ENCODE measurements around the gene PRKAR2A. TPM values are rescaled to one million over a fixed set of nuclear protein-coding genes. Genes with fewer than 3 reads are reported as not detected.
"Not testable (repeated sequence)": the region's sequence is repeated elsewhere in the genome, so short reads cannot be mapped to it uniquely, and the experiment has no call there.

The PRKAR2A gene
- total RNA-seq, 1 experiment from 2014 or later: 29.3 TPM

DNA sequence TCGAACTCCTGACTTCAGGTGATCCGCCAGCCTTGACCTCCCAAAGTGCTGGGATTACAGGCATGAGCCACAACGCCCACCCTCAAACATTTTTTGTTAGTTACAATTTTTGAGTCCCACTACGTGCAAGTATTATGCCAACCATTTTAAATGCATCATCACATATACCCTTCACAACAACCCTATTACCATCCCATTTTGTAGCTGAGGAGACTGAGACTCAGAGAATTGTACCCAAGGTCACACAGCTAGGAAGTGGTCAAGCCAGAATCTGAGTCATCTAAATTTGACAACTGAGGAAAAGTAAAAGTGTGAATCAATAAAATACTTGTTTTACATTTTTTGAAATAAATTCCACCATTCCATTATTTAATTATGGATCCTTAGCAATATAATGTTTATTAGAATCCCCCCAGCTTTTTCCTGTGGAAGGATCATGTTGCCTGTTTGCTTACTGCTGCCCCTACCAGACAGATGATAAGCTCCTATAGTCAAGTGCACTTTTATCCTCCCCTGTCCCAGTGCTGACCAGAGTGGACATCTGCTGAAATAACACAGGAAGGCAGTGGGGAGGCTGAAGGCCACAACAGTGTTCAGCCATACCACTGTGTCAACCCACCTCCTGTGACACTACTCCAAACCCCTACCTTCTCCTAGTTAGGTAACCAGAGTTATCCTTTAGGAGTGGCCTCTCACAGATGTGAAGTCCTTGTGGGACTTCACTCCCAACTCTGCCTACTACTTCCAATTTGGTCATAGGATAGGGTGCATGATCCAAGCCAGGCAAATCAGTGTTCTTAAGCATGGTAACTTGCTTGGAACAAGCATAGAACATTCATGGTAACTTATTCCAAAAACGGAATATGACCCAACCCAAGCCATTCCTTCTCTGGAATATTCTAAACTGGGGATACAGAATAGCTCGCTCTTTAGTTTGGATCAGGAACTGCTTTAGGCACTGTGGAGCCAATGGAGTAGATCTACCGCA lies 28.1 kb downstream of the PRKAR2A start:
- H3K27me3 ChIP-seq (ENCODE audit: control insufficient read depth, insufficient read depth, low read length): no peaks in the 10 kb centered on the region
- DNase-seq: no peak
- H3K4me3 ChIP-seq (ENCODE audit: insufficient read depth, low read depth, low read length): no peak overlapping the region
- H3K36me3 ChIP-seq (replicated peaks; ENCODE audit: control insufficient read depth, insufficient read depth, low read length): no peaks in the 10 kb centered on the region

DNA sequence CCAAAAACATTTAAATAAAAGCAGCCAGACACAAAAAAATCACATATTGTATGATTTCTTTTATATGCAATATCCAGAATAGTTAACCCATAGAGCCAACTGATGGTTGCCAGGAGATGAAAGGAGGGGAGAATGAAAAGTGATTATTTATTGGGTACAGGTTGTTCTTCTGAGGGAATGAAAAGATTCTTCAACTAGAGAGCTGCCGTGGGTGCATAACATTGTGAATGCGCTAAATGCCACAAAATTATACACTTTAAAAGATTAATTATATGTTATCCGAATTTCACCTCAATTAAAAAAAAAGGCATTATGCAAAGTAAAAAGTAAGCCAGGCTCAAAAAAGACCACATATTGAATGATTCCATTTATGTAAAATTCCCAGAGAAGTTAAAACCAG lies 36.1 kb downstream of the PRKAR2A start:
- Histone ChIP-seq H3K27me3 (ENCODE audit: control insufficient read depth, insufficient read depth, low read length) (no peaks in the 10 kb centered on the region), H3K36me3 (replicated peaks; ENCODE audit: control insufficient read depth, insufficient read depth, low read length) (no peaks in the 10 kb centered on the region), H3K4me3 (ENCODE audit: insufficient read depth, low read depth, low read length) (no peak overlapping the region)
- DNase-seq: no peak

DNA sequence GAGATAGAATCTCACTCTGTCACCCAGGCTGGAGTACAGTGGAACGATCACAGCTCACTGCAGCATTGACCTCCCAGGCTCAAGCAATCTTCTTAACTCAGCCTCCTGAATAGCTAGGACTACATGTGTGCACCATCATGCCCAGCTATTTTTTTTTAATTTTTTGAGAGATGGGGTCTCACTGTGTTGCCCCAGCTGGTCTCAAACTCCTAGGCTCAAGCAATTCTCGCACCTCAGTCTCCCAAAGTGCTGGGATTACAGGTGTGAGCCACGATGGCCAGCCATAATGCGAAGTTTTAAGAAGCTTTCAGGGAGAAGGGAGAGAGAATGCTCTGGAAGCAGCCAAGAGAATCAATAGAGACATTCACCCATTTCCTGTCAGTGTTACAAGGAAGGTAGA lies 42.7 kb downstream of the PRKAR2A start:
- H3K36me3 ChIP-seq (replicated peaks; ENCODE audit: control insufficient read depth, insufficient read depth, low read length): no peaks in the 10 kb centered on the region
- no peak for DNase-seq
- no peaks in the 10 kb centered on the region for H3K27me3 ChIP-seq (ENCODE audit: control insufficient read depth, insufficient read depth, low read length)
- no peak overlapping the region for H3K4me3 ChIP-seq (ENCODE audit: insufficient read depth, low read depth, low read length)

DNA sequence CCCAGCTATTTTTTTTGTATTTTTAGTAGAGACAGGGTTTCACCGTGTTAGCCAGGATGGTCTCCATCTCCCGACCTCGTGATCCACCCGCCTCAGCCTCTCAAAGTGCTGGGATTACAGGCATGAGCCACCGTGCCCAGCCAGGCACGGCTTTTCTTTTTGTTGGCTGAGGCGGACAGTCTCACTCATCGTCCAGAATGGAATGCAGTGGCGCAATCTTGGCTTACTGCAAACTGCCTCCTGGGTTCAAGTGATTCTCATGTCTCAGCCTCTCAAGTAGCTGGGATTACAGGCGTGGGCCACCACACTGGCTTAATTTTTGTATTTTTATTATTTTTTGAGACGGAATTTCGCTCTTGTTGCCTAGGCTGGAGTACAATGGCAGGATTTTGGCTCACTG lies 46.8 kb downstream of the PRKAR2A start:
- DNase-seq; H3K4me3 ChIP-seq (ENCODE audit: insufficient read depth, low read depth, low read length); H3K36me3 ChIP-seq (replicated peaks; ENCODE audit: control insufficient read depth, insufficient read depth, low read length); H3K27me3 ChIP-seq (ENCODE audit: control insufficient read depth, insufficient read depth, low read length): not testable (repeated sequence)

DNA sequence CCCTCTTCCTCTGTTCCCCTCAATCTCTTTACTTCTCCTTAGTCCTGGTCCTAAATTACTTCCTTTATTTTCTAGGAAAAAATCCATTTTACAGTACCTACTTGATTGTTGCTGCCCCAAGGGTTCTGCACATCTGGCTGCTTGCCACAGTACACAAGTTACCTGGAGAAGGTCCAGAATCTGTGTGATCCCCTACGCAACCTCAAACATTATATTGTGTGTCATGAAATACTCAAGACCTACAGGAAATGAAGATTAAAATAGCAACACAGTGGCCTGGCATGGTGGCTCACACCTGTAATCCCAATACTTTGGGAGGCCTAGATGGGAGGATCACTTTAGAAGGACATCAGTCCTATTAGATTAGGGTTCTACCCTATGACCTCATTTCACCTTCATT lies 48.7 kb downstream of the PRKAR2A start:
- H3K36me3 ChIP-seq (replicated peaks; ENCODE audit: control insufficient read depth, insufficient read depth, low read length): no peaks in the 10 kb centered on the region
- no peak overlapping the region for H3K4me3 ChIP-seq (ENCODE audit: insufficient read depth, low read depth, low read length)
- no peaks in the 10 kb centered on the region for H3K27me3 ChIP-seq (ENCODE audit: control insufficient read depth, insufficient read depth, low read length)
- no peak for DNase-seq

DNA sequence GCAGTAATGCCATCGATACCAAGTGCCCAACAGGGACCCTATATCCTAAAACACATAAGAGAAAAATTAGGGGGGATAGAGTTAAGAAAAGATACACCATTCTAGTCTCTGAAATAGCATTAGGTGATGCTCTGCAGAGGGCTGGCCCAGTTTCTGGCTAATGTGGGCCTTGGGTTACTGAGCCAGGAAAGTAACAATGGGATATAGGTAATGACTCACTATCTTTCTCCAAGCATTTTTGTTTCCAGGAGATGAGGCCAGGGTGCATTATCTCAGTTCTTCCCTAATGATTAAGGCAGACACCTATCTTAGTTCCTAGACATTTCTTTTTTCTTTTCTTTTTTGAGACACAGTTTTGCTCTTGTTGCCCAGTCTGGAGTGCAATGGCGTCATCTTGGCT lies 50.0 kb downstream of the PRKAR2A start:
- no peaks in the 10 kb centered on the region for H3K27me3 ChIP-seq (ENCODE audit: control insufficient read depth, insufficient read depth, low read length)
- H3K4me3 ChIP-seq (ENCODE audit: insufficient read depth, low read depth, low read length): no peak overlapping the region
- H3K36me3 ChIP-seq (replicated peaks; ENCODE audit: control insufficient read depth, insufficient read depth, low read length): no peaks in the 10 kb centered on the region
- no peak for DNase-seq

DNA sequence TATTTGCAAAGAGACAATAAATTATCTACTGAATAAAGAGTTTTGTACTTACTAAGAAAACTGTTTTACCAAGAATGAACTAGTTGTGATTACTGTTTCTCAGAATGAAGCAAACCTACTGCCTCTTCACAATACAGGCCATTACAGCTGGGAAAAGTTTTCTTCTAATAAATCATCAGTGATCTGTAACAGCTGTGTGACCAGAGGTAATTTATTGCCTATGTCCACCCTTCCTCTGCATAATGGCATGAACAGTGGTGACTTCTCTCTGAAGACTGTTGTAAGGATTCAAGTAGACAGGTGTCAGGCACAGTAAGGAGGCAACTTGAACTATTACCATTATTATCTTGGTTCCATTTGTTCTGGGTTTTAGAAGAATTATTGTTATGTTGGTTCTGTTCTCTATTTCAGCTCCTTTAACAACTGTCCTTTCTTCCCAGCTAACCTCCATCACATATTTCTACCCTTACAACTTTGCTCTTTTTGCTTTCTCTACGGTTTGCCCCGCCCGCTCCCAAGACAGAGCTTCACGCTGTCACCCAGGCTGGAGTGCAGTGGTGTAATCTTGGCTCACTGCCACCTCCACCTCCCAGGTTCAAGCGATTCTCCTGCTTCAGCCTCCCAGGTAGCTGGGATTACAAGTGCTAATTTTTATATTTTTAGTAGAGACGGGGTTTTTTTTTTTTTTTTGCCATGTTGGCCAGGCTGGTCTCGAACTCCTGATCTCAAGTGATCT lies 51.5 kb downstream of the PRKAR2A start:
- Histone ChIP-seq H3K4me3 (ENCODE audit: insufficient read depth, low read depth, low read length) (no peak overlapping the region), H3K36me3 (replicated peaks; ENCODE audit: control insufficient read depth, insufficient read depth, low read length) (no peaks in the 10 kb centered on the region), H3K27me3 (ENCODE audit: control insufficient read depth, insufficient read depth, low read length) (no peaks in the 10 kb centered on the region)
- no peak for DNase-seq

DNA sequence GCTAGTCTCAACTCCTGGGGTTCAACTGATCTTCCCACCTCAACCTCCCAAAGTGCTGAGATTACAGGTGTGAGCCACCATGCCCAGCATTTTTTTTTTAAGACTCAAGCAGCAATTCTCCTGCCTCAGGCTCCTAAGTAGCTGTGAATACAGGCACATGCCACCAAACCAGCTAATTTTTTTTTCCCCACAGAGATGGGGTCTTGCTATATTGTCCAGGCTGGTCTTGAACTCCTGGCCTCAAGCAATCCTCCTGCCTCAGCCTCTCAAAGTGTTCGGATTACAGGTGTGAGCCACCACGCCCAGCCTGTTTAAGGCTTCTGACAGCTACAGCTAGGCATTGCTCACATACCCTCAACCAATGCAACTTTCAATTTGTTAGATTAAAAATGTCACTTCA lies 54.2 kb downstream of the PRKAR2A start:
- H3K36me3 ChIP-seq (replicated peaks; ENCODE audit: control insufficient read depth, insufficient read depth, low read length); H3K4me3 ChIP-seq (ENCODE audit: insufficient read depth, low read depth, low read length); DNase-seq; H3K27me3 ChIP-seq (ENCODE audit: control insufficient read depth, insufficient read depth, low read length): not testable (repeated sequence)

DNA sequence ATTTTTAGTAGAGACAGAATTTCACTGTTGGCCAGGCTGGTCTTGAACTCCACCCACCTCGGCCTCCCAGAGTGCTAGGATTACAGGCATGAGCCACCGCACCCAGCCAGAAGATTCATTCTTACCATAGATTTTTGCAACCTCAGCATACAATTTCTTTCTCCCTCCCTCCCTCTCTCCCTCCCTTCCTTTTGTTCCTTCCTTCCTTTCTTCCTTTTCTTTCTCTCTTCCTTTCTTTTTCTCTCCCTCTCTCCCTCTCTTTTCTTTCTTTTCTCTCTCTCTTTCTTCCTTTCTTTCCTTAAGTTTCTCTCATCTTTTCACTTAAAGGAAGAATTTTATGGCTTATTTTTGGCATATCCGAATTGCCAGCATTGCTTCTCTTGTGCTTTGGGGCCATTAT lies 58.0 kb downstream of the PRKAR2A start:
- no peaks in the 10 kb centered on the region for H3K27me3 ChIP-seq (ENCODE audit: control insufficient read depth, insufficient read depth, low read length)
- no peaks in the 10 kb centered on the region for H3K36me3 ChIP-seq (replicated peaks; ENCODE audit: control insufficient read depth, insufficient read depth, low read length)
- no peak overlapping the region for H3K4me3 ChIP-seq (ENCODE audit: insufficient read depth, low read depth, low read length)
- no peak for DNase-seq

DNA sequence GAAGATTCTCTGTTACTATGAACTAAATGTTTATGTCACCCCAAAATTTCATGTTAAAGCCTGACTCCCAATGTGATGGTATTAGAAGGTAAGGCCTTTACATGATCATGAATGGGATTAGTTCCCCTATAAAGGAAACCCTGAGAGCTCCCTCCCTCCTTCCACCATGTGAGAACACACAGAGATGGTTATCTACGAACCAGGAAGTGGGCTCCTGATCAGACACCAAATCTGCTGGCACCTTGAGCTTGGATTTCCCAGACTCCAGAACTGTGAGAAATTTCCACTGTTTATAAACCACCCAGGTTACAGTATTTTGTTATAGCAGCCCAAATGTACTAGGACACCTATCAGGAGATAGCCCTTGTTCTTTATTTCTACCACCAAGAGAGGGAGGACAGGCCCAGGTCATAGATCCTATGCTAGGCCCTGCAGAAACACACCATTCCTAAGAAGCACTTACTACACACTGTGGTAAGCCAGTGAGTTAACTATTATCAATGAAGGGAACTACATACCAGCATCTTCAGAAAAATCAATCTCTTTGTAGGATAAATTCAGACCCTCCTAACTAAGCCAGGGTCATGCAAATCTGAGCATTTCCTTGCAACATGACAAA lies 59.0 kb downstream of the PRKAR2A start:
- no peaks in the 10 kb centered on the region for H3K27me3 ChIP-seq (ENCODE audit: control insufficient read depth, insufficient read depth, low read length)
- H3K36me3 ChIP-seq (replicated peaks; ENCODE audit: control insufficient read depth, insufficient read depth, low read length): no peaks in the 10 kb centered on the region
- no peak for DNase-seq
- no peak overlapping the region for H3K4me3 ChIP-seq (ENCODE audit: insufficient read depth, low read depth, low read length)

DNA sequence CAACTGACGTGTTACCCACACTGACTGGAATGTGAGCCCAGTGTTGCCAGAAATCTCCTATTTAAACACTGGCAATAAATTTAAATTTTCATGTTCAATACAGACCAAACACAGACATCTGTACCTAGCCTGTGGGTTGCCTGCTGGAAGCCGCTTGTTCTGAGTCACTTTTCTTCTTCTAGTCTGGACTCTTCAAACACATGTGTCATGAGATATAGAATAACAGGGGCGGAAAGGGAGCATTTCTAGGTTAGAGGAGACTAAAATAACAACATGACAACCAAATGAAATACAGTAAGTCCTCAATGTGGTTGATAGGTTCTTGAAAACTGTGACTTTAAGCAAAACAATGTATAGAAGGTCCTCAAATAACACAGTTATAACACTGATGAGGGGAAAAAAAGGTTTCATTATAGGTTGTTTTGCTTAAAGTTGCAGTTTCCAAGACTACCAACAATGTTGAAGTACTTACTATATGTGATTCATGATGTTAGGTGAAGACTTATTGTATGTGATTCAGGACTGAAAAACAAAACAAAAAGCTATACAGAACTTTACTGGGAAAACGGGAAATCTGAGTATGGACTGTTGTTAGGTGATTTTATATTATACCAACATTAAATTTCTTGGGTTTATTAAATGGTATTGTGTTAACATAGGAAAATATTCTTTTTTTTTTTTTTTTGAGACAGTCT lies 63.1 kb downstream of the PRKAR2A start:
- H3K27me3 ChIP-seq (ENCODE audit: control insufficient read depth, insufficient read depth, low read length): no peaks in the 10 kb centered on the region
- H3K36me3 ChIP-seq (replicated peaks; ENCODE audit: control insufficient read depth, insufficient read depth, low read length): no peaks in the 10 kb centered on the region; the same call in 1 of the 2 replicates
- H3K4me3 ChIP-seq (ENCODE audit: insufficient read depth, low read depth, low read length): no peak overlapping the region
- no peak for DNase-seq

DNA sequence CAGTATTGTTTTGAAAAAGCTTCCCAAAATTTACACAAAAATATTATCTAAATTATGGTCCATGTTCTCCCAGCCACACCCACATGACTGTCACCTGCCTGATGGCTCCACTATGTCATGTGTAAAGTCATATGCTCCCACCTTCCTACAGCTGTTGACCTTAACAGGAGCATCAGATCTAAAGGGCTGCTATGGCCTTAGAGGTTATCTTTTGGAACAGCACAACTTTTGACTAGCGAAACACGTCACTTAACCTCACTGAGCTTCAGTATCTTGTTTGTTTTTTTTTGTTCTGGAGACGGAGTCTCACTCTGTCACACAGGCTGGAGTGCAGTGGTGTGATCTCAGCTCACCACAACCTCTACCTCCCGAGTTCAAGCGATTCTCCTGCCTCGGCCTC lies 64.4 kb downstream of the PRKAR2A start:
- no peak for DNase-seq

DNA sequence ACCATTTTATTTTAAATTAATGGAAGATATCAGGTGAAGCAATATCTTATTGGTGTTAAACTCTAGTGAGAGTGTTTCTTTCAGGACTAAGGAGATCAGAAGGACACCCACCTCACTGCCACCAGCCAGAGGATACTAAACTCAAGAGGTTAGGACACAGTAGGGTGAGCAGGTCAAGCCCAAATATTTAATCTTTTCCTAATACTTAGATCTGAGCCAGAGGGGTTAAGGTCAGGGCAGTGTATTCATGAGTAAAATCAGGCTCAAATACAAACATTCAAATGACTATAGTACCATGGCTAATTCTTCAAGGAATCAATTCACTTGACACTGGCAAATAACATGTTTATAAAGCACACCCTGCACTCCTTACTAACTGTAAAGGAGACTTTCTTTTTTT lies 65.6 kb downstream of the PRKAR2A start:
- H3K36me3 ChIP-seq (replicated peaks; ENCODE audit: control insufficient read depth, insufficient read depth, low read length): no peaks in the 10 kb centered on the region; the same call in 1 of the 2 replicates
- no peak for DNase-seq
- no peak overlapping the region for H3K4me3 ChIP-seq (ENCODE audit: insufficient read depth, low read depth, low read length)
- no peaks in the 10 kb centered on the region for H3K27me3 ChIP-seq (ENCODE audit: control insufficient read depth, insufficient read depth, low read length)

More for the DNA sequence above, 64.4 kb downstream of the PRKAR2A start:
- H3K36me3 ChIP-seq (replicated peaks; ENCODE audit: control insufficient read depth, insufficient read depth, low read length): no peaks in the 10 kb centered on the region; the same call in 1 of the 2 replicates
- no peak overlapping the region for H3K4me3 ChIP-seq (ENCODE audit: insufficient read depth, low read depth, low read length)
- H3K27me3 ChIP-seq (ENCODE audit: control insufficient read depth, insufficient read depth, low read length): no peaks in the 10 kb centered on the region

DNA sequence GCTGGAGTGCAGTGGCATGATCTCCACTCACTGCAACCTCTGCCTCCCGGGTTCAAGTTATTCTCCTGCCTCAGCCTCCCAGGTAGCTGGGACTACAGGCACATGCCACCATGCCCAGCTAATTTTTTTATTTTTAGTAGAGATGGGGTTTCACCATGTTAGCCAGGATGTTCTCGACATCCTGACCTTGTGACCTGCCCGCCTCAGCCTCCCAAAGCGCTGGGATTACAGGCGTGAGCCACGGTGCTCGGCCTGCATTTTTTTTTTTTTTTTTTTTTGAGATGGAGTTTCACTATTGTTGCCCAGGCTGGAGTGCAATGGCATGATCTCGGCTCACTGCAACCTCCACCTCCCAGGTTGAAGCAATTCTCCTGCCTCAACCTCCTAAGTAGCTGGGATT lies 69.1 kb downstream of the PRKAR2A start:
- not testable (repeated sequence) for DNase-seq; H3K27me3 ChIP-seq (ENCODE audit: control insufficient read depth, insufficient read depth, low read length); H3K36me3 ChIP-seq (replicated peaks; ENCODE audit: control insufficient read depth, insufficient read depth, low read length); H3K4me3 ChIP-seq (ENCODE audit: insufficient read depth, low read depth, low read length)
